ENCODE measurements around the gene MAGEA2.
"Not testable (repeated sequence)": the region's sequence is repeated elsewhere in the genome, so short reads cannot be mapped to it uniquely, and the experiment has no call there.

The MAGEA2 gene, protein sequence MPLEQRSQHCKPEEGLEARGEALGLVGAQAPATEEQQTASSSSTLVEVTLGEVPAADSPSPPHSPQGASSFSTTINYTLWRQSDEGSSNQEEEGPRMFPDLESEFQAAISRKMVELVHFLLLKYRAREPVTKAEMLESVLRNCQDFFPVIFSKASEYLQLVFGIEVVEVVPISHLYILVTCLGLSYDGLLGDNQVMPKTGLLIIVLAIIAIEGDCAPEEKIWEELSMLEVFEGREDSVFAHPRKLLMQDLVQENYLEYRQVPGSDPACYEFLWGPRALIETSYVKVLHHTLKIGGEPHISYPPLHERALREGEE

DNA sequence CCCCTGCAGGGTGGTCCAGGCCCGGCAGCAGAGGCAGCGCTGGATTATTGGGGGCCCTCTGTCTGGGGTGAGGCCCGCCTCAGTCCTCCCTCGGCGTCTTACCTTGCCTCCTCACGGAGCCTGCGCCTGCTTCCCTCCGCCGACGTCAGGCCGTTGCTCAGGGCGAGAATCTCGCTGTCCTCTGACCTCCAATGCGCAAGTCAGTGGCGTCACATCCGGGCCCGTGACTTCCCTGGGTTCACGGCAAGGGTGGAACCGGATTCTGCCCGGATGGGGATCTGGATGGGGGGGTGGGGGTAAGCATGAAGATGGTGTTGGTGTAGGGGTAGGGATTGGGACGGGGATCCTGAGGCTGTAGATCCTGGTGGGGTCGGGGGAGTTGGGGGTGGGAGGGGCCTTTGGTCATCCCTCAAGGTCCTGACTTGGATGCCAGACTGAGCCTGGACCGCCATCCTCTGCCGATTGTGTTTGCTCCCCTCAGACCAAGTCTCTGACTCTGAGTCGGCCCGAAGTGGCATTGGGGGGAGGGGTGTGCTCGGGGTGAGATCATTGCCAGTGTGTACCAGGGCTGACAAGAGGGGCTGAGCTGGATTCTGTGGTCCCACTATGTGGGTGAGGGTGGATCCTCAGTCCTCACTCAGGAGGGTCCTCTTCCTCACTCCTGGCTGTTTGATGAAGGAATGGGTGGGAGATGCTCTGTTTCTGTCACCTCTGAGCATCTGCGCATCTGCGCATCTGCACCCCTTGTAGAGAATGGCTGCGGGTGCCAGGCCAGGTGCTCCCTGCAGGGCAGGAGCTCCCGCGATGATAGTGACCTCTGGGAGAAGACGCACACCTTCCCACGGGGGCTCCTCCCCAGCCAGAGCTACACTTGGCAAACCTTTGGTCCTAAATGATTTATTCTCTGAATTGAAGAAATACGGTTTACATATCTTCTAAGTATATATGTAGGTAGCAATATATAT lies at the start of gene MAGEA2:
Gene MAGEA2 (minus strand): TSS at position 157 of the 965 bp plus-strand sequence. CDS start 2,479 bp downstream, outside the sequence.
- DNase-seq, result not testable (repeated sequence)

DNA sequence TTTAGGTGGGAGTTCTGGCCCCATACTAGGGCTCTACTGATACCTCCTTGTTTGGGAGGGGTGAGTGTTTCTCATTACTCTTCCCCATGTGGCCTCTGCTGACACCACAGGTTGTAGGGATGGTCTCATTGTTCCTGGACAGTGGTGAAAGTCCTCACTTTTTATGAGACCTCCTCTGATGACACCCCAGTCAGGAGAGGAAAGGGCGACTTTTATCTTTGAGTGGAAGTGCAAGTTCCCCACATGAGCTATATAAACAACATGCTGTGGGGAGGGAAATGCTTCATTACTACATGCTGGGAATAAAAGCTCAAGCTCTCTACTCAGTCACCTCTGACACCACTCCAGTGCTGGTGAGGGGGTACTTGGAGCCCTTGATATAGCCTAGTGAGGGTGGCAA lies 45.3 kb upstream of the MAGEA2 start:
- no peak for DNase-seq

GRCh38 chrX:152787062-152787461 lies 33.4 kb upstream of the MAGEA2 start:
- DNase-seq, result not testable (repeated sequence)

GRCh38 chrX:152769549-152770289 lies 16.1 kb upstream of the MAGEA2 start, which contains the start of gene MAGEA6:
Gene MAGEA6 (minus strand): TSS chrX:152769689. CDS start chrX:152767650, 2,039 bp downstream.
- not testable (repeated sequence) for DNase-seq

DNA sequence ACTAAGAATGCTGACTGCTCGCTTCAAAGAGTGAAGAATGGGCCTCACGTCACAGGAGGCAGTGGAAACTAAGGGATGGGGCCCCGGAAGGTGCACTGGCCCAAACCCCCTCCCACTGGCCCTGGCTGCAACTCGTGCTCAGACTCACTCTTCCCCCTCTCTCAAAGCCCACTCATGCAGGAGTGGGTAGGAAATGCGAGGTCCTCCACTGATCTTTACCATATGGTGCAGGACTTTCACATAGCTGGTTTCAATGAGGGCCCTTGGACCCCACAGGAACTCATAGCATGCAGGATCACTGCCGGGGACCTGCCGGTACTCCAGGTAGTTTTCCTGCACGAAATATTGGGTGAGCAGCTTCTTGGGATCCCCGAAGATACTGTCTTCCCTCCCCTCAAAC lies 12.9 kb upstream of the MAGEA2 start:
- not testable (repeated sequence) for DNase-seq

DNA sequence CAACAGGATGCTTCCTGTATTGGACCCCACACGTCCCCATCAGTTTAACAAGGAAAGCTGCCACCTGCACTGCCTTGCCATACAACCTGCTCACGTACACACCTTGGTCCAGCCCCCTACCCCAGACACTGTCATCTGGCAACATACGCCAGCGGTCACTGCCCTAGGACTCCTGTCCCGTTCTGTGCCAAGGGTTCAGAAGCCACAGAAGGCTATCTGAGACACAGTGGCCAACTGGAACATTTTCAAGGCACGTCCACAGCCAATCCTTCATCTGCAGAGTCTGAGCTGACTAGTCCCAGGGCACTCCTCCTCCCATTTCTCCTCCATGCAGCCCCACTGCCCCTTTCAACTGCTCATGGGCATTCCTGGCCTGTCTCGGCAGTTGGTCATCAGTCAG lies 7.9 kb upstream of the MAGEA2 start:
- DNase-seq, result not testable (repeated sequence)

- DNase-seq, result not testable (repeated sequence)
These were observed 5.9 kb upstream of the MAGEA2 start for GRCh38 chrX:152759544-152759943.

DNA sequence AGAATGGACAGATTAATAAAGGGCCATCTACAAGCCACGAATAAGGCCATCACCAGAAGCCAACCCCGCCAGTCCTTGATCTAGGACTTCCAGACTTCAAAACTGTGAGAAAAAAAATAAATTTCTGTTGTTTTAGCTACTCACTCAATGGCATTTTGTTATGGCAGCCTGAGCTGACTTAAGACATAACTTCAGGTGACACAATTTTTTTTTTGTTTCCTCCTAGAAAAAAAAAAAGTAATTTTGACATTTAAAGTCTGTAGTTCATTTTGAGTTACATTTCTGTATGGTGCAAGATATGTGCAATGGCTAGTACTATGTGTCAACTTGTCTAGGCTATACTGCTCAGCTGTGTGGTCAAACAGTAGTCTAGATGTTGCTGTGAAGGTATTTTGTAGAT lies 5.3 kb upstream of the MAGEA2 start, which contains the start of gene CSAG3:
Gene CSAG3 (plus strand): TSS at position 301 of the 400 bp plus-strand sequence.
- not testable (repeated sequence) for DNase-seq

DNA sequence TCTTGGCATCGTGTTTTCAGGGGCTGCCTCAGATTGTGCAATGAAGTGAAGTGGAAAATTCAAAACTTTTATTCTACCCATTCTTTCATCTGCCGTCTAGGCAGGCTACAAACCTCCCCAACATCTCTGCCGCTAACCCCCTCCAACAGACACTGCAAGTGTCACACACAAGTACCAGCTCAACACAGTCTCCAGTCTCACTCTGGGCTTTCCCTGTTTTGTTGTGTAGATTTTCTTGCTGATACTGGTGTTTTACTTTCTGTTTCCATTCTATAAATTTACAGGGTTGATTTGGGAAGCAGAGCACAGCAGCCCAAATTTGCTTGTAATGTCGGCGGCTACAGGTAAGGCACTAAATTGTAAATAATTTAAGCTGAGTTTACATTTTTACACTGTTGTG lies 1.2 kb upstream of the MAGEA2 start:
- not testable (repeated sequence) for DNase-seq

- no peak for DNase-seq
These were observed 15.1 kb downstream of the MAGEA2 start for GRCh38 chrX:152738560-152738959.

- DNase-seq, result not testable (repeated sequence)
These were observed 17.1 kb downstream of the MAGEA2 start for GRCh38 chrX:152736528-152736927.

GRCh38 chrX:152735860-152736511 lies 17.7 kb downstream of the MAGEA2 start:
- no peak for DNase-seq

GRCh38 chrX:152735101-152735500 lies 18.5 kb downstream of the MAGEA2 start:
- no peak for DNase-seq

DNA sequence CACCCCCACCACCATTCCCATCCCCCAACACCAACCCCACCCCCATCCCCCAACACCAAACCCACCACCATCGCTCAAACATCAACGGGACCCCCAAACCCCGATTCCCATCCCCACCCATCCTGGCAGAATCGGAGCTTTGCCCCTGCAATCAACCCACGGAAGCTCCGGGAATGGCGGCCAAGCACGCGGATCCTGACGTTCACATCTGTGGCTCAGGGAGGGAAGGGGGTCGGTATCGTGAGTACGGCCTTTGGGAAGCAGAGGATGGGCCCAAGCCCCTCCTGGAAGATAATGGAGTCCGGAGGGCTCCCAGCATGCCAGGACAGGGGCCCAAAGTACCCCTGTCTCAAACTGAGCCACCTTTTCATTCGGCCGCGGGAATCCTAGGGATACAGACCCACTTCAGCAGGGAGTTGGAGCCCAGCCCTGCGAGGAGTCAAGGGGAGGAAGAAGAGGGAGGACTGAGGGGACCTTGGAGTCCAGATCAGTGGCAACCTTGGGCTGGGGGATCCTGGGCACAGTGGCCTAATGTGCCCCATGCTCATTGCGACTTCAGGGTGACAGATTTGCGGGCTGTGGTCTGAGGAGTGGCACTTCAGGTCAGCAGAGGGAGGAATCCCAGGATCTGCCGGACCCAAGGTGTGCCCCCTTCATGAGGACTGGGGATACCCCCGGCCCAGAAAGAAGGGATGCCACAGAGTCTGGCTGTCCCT lies 19.3 kb downstream of the MAGEA2 start:
- not testable (repeated sequence) for DNase-seq

DNA sequence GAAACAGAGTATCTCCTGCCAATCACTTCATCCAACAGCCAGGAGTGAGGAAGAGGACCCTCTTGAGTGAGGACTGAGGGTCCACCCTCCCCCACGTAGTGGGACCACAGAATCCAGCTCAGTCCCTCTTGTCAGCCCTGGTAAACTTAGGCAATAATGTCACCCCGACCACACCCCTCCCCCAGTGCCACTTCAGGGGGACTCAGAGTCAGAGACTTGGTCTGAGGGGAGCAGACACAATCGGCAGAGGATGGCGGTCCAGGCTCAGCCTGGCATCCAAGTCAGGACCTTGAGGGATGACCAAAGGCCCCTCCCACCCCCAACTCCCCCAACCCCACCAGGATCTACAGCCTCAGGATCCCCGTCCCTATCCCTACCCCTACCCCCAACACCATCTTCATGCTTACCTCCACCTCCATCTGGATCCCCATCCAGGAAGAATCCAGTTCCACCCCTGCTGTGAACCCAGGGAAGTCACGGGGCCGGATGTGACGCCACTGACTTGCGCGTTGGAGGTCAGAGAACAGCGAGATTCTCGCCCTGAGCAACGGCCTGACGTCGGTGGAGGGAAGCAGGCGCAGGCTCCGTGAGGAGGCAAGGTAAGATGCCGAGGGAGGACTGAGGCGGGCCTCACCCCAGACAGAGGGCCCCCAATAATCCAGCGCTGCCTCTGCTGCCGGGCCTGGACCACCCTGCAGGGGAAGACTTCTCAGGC lies 20.2 kb downstream of the MAGEA2 start, which contains the start of the genes CSAG1 and MAGEA12:
Gene CSAG1 (minus strand): TSS at position 461 of the 715 bp plus-strand sequence. CDS start 1,261 bp downstream, outside the sequence.
Gene MAGEA12 (plus strand): TSS at position 497 of the 715 bp plus-strand sequence. CDS start 2,405 bp downstream, outside the sequence.
- peak; percentile 60 for DNase-seq

- no peak for DNase-seq
These were observed 28.2 kb downstream of the MAGEA2 start for GRCh38 chrX:152725409-152725808.

GRCh38 chrX:152713815-152714787 lies 39.5 kb downstream of the MAGEA2 start, which contains the start of gene MAGEA2B:
Gene MAGEA2B (plus strand): TSS chrX:152714628. CDS start chrX:152717107, 2,479 bp downstream.
- not testable (repeated sequence) for DNase-seq

- DNase-seq, result not testable (repeated sequence)
These were observed 40.4 kb downstream of the MAGEA2 start for GRCh38 chrX:152713195-152713594.

- not testable (repeated sequence) for DNase-seq
These were observed 44.5 kb downstream of the MAGEA2 start, which contains the start of gene CSAG2 for GRCh38 chrX:152709173-152709572. Gene CSAG2 (minus strand): TSS chrX:152709273. CDS start chrX:152709112, 161 bp downstream.

Data from NCI-H510A treated with DMSO at 0.1 percent for 48 hours (cell line).